ENCODE results near the gene HHAT. TPM values are rescaled to one million over a fixed set of nuclear protein-coding genes. Genes with fewer than 3 reads are reported as not detected.

HHAT gene
- total RNA-seq, 4 donors from 2014 or later = 2.2 to 11.6 (median 7.3) TPM

DNA sequence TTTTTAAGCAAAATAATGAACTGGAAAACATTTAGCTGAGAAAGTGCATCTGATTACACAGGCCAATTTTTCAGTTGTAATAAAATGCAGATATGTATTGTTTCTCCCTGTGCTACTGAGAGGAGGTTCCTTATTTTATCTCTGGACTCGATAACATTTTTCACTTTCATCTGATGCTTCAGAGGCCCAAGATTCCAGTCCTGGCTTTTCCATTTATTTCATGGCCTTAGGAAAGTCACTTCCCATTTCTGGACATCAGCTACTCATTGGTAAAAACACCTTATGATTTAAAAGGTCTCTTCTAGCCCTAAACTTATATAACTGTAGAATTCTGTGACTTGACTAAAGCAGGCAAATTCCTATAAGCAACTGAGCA lies 203.5 kb downstream of the HHAT start:
- WGBS, 2 donors (ENCODE audit: low coverage in 1 of 2) = 80% methylated on average over 1 of the region's 1 CpG
- H3K27ac ChIP-seq = no peak overlapping the region
- TF ChIP-seq POLR2A (IDR thresholded peaks at IDR 0.05) (no peak), EP300 (IDR thresholded peaks at IDR 0.05; ENCODE audit: low read depth) (no peak), POLR2AphosphoS5 (IDR thresholded peaks at IDR 0.05) (no peak)
- TF ChIP-seq, protein P1, sequence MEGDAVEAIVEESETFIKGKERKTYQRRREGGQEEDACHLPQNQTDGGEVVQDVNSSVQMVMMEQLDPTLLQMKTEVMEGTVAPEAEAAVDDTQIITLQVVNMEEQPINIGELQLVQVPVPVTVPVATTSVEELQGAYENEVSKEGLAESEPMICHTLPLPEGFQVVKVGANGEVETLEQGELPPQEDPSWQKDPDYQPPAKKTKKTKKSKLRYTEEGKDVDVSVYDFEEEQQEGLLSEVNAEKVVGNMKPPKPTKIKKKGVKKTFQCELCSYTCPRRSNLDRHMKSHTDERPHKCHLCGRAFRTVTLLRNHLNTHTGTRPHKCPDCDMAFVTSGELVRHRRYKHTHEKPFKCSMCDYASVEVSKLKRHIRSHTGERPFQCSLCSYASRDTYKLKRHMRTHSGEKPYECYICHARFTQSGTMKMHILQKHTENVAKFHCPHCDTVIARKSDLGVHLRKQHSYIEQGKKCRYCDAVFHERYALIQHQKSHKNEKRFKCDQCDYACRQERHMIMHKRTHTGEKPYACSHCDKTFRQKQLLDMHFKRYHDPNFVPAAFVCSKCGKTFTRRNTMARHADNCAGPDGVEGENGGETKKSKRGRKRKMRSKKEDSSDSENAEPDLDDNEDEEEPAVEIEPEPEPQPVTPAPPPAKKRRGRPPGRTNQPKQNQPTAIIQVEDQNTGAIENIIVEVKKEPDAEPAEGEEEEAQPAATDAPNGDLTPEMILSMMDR (IDR thresholded peaks at IDR 0.05) = no peak
- no peaks in the 10 kb centered on the region for H3K4me1 ChIP-seq
- H3K36me3 ChIP-seq = no peaks in the 10 kb centered on the region
- no peak for DNase-seq
- no peaks in the 10 kb centered on the region for H3K9me3 ChIP-seq
- H3K4me3 ChIP-seq = no peak overlapping the region
- in situ Hi-C loops (cut with MboI; ENCODE audit: low pct_ligation_motif_present in 1 of 4, low pct_unique_long_range_greater_than_20kb in 1 of 4, low sequenced_read_pairs in 3 of 4) (no loop called here), intact Hi-C loops (cut with DNase I; ENCODE audit: low total_unique reads) (no loop called here)
- H3K27me3 ChIP-seq = no peaks in the 10 kb centered on the region

DNA sequence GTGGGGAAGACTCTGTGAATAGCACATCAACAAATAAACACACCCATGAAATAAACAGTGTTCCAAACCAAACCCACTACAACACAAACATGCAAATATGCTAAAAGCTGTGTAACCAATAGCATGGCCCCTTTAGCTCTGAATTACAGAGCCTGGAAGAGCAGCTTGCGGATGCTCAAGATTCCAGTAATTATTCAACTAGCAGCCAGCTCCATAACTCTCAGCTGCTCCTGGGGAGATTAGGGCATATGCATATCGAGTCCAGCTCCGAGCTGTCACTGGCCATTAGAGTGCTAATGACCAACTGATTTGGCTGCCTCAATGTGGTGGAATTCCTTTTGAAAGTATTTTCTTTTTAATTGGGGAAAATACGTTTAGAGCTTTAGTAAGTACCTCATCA lies 207.1 kb downstream of the HHAT start:
- Histone ChIP-seq H3K27me3 (no peaks in the 10 kb centered on the region), H3K27ac (no peak overlapping the region), H3K9me3 (no peaks in the 10 kb centered on the region), H3K4me3 (no peak overlapping the region), H3K36me3 (no peaks in the 10 kb centered on the region), H3K4me1 (no peaks in the 10 kb centered on the region)
- intact Hi-C loops (cut with DNase I; ENCODE audit: low total_unique reads) = no loop called here
- TF ChIP-seq POLR2AphosphoS5 (IDR thresholded peaks at IDR 0.05) (no peak), EP300 (IDR thresholded peaks at IDR 0.05; ENCODE audit: low read depth) (no peak), POLR2A (IDR thresholded peaks at IDR 0.05) (no peak)
- TF ChIP-seq, protein P1 (IDR thresholded peaks at IDR 0.05) = no peak
- WGBS, 2 donors (ENCODE audit: low coverage in 1 of 2) = 76 to 90% methylated on average over 1 to 4 of the region's 4 CpGs
- DNase-seq = no peak
- in situ Hi-C loops (cut with MboI; ENCODE audit: low pct_ligation_motif_present in 1 of 4, low pct_unique_long_range_greater_than_20kb in 1 of 4, low sequenced_read_pairs in 3 of 4) = no loop called here

DNA sequence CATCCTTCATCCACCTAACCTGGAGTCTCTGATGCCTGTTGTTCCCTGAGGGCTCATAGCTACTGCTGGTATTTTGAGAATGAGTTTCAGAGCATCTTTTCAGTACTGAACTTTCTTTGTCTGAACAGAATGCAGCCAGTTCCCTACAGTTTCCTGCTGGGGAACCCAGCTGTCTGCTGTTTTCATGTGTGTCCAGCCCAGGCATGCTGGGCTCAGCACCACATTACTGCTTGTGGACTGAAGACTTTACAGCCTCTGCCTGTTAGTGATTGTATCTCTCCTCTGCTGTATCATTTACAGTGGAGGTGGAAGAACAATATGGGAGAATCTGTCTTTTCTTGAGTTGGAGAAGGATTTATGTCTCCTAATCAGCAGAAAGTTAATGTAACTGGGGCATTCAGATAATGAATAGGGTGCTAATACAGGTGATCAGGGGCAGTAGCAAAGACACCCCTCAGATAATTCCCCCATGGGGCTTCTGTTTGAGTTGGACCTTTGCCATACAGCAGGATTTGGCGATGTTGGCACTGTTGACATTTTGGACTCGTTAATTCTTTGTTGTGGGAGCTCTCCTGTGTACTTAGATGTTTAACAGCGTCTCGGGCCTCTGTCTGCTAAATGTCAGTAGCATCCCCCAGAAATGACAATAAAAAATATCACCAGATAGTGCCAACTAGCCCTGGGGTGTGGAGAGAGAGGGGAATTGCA lies 207.7 kb downstream of the HHAT start:
- in situ Hi-C loops (cut with MboI; ENCODE audit: low pct_ligation_motif_present in 1 of 4, low pct_unique_long_range_greater_than_20kb in 1 of 4, low sequenced_read_pairs in 3 of 4) = no loop called here
- TF ChIP-seq, protein P1 (IDR thresholded peaks at IDR 0.05) = no peak
- no peak for TF ChIP-seq EP300 (IDR thresholded peaks at IDR 0.05; ENCODE audit: low read depth)
- TF ChIP-seq POLR2A (IDR thresholded peaks at IDR 0.05) = no peak
- TF ChIP-seq POLR2AphosphoS5 (IDR thresholded peaks at IDR 0.05) = no peak
- WGBS, 2 donors (ENCODE audit: low coverage in 1 of 2) = 47 to 69% methylated on average over 2 to 4 of the region's 4 CpGs
- H3K36me3 ChIP-seq = no peaks in the 10 kb centered on the region
- H3K27ac ChIP-seq = no peak overlapping the region
- no peaks in the 10 kb centered on the region for H3K27me3 ChIP-seq
- no peaks in the 10 kb centered on the region for H3K9me3 ChIP-seq
- no peak overlapping the region for H3K4me3 ChIP-seq
- intact Hi-C loops (cut with DNase I; ENCODE audit: low total_unique reads) = no loop called here
- H3K4me1 ChIP-seq = no peaks in the 10 kb centered on the region
- no peak for DNase-seq

DNA sequence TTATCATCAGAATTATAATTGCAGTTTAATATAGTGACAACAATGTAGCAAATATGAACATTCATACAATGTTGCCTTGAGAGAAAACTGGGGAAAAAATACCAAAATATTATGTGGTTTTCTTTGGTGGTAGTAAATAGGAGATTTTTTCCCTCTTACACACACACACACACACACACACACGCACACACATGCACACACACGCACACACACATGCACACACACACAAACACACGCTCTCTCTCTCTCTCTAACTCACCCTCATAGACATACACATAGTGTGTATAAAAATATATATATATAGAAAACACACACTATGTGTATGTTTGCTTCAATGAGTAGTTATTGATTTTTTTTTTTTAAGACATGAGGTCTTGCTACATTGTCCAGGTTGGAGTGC lies 211.6 kb downstream of the HHAT start:
- Histone ChIP-seq H3K36me3 (no peaks in the 10 kb centered on the region), H3K9me3 (no peaks in the 10 kb centered on the region), H3K4me1 (no peaks in the 10 kb centered on the region), H3K27ac (no peak overlapping the region), H3K27me3 (no peaks in the 10 kb centered on the region), H3K4me3 (no peak overlapping the region)
- in situ Hi-C loops (cut with MboI; ENCODE audit: low pct_ligation_motif_present in 1 of 4, low pct_unique_long_range_greater_than_20kb in 1 of 4, low sequenced_read_pairs in 3 of 4) (no loop called here), intact Hi-C loops (cut with DNase I; ENCODE audit: low total_unique reads) (no loop called here)
- DNase-seq = no peak
- no peak for TF ChIP-seq EP300 (IDR thresholded peaks at IDR 0.05; ENCODE audit: low read depth)
- TF ChIP-seq POLR2A (IDR thresholded peaks at IDR 0.05) = no peak
- TF ChIP-seq POLR2AphosphoS5 (IDR thresholded peaks at IDR 0.05) = no peak
- 85 to 87% methylated on average over 3 of the region's 3 CpGs for WGBS, 2 donors (ENCODE audit: low coverage in 1 of 2)

Measured in transverse colon (tissue), 4 donors.